ENCODE results near the gene GATD1.

GATD1 gene

GRCh38 chr11:812390-812789 is 35.1 kb upstream of the GATD1 start:
- DNase-seq (ENCODE audit: low read depth in 2 of 2): no peak

DNA sequence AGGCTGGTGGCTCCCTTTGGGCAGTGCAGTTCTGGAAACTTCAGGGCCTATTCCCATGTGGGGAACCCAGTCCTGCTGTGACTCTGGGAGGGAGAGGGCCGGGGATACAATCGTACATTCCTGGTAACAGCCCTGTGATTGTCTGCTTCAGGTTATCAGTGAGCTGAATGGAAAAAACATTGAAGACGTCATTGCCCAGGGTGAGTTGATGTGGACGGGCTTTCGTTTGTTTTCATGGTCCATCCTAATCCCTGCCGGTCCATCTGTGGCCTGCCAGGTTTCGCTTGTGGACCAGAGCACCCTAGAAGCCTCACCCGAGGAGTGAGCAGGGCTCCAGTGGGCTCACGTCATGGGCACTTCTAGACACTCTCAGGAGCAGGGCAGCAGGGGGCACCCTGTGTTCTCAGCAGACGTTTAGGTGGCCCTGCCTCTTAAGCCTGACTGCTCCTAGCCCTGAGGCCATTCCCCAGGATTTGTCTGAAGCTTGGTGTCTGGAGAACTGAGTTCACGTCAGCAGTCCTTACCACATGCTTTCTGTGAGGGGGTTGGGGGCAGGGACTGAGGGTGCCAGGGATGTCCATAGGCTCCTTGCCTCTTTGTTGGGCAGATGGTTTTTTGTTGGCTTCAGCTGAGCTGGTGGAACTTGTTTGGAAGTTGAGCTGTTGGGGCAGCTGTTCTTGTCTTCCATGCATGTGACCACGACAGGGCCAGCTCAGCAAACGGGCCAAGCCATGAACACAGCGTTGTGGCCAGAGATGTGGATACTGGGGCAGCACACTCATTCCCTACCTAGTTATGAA is 34.4 kb upstream of the GATD1 start:
- DNase-seq (ENCODE audit: low read depth in 2 of 2): no peak

GRCh38 chr11:810040-810567 is 32.8 kb upstream of the GATD1 start:
- DNase-seq (ENCODE audit: low read depth in 2 of 2): no peak

DNA sequence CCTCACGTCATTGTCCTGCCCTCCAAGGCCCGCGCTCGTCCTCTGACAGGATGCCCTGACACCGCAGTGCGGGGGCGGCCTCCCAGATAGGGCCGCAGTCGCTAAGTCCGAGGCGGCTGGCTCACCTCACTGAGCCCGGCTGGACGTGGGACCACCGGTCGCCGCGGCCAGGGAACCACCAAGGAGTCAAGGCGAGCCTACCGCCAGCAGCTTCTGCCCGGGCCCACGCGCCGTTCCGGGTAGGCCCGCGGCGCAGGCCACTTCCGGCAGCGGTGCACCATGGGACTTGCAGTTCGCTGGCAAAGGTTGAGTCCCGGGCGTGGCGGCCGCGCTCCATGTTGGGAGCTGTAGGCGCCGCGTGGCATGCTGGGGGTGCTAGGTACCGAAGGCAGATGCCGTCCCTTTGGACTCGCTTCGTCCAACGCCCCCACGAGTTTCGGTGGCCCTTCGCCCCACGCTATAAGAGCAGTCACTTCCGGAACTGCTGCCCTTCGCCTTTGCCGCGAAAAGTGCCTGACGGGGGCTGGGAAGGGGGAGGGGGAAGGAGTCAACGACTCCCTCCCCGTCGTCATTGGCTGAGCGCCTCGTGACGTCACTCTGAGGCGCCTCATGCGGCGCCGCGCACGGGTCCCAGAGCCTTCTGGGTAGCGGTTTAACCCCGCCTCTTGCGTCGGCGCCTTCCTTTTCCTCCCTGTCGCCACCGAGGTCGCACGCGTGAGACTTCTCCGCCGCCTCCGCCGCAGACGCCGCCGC is 32.2 kb upstream of the GATD1 start, which contains the start of gene RPLP2:
Gene RPLP2 (plus strand): TSS at position 681 of the 753 bp plus-strand sequence. CDS start 268 bp downstream, outside the sequence.
- peak; percentile 95 to 97 for DNase-seq (ENCODE audit: low read depth in 2 of 2)

GRCh38 chr11:808427-809286 is 31.4 kb upstream of the GATD1 start:
- no peak for DNase-seq (ENCODE audit: low read depth in 2 of 2)

DNA sequence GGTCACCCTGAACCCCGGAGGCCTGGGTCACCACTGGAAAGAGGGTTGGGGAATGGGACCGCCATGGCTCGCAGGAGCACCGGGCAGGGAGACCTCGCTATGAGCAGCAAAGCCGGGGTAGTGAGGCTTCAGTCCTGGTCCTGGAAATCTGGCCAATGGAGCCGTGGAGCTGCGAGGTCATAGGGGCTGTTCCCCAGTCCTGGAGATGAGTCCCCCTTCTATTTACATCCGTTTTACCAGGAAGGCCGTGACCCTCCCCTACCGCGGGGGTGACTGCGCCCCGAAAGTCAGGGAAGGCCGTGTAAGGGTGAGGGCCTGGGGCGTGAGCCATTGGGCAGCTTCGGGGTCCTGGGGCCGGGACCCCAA is 27.3 kb upstream of the GATD1 start:
- no peak for DNase-seq (ENCODE audit: low read depth in 2 of 2)

DNA sequence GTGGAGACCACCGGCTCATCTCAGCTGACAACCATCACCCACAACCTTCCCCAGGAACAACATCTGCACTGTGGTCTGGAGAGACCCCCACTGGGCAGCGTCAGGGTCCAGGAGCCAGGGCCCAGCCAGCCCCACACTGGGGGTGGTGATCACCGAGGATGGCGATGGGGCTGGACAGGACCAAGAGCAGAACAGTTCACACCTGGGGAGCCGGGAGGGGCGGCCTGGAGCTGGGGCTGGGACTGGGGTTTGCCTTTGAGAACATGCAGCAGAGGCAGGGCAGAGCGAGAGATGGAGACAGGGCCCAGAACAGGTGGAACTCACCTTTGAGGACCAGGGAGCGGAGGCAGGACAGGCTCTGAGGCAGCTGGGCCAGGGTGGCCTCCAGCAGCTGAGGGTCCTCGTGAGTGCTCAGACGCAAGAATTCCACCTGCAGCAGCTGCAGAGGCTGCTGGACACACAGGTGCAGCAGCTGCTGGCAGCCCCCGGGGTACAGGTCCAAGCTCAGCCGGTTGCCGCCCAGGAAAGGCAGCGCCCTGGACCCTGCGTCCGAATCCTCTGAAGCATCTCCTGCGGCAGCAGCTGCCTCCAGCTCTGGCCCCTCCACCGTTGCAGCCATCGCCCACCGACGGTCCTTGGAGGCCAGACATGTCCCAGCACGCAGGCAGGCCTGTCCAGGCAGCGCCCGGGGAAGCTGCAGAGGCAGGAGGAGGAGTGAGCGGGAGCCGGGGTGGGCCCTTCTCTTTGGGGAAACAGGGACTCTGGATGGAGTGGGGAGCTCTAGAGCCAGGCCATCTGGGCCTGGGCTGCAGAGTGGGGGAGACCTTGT is 26.7 kb upstream of the GATD1 start:
- no peak for DNase-seq (ENCODE audit: low read depth in 2 of 2)

GRCh38 chr11:803467-803742 is 26.1 kb upstream of the GATD1 start:
- no peak for DNase-seq (ENCODE audit: low read depth in 2 of 2)

- no peak for DNase-seq (ENCODE audit: low read depth in 2 of 2)
Observed at GRCh38 chr11:802693-803466, 25.6 kb upstream of the GATD1 start.

DNA sequence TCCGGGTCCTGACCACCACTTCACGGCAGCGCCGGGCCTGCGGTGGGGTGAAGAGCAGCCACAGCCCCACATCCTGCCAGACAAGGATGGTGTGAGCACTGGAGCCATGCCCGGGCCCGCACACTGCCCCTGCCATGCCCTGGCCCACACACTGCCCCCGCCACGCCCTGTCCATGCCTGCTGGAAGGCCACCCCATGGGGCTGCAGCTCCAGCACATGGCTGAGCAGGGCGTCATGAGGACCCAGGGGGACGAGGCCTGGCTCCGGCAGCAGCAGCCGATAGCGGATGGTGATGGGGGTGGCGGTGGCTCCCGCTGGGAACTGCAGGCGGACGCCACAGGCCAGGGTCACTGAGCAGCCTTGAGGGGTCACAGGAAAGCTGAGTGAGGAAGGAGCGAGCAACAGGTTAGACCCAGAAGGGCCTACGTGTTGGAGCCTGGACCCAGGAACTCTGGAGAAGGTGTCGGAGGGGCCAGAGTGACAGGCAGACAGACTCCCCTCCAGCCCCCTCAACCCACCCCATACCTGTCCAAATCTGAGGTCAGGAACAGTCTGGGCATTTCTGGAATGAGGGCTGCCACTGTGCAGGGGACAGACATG is 24.8 kb upstream of the GATD1 start:
- no peak for DNase-seq (ENCODE audit: low read depth in 2 of 2)

- DNase-seq (ENCODE audit: low read depth in 2 of 2): no peak
Observed at GRCh38 chr11:801097-801780, 24.0 kb upstream of the GATD1 start.

DNA sequence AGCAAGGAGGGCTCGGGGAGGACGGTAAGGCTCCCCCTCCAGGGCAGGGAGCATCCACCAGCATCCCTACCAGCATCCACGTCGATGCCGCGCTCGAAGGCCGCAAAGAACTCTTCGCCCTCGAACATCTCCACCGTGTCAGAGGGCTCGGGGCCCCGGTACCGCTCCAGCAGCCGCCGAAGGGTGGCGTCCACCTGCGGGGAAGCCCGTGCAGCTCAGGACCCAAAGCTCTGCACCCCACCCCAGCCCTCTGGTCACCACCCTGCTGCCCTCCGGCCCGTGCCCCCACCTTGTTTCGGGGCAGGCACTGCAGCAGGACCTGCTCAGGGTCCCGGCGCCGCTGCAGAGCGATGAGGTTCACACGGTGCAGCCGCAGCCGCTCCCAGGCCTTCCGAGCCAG is 23.2 kb upstream of the GATD1 start:
- no peak for DNase-seq (ENCODE audit: low read depth in 2 of 2)

GRCh38 chr11:799641-800316 is 22.5 kb upstream of the GATD1 start:
- DNase-seq (ENCODE audit: low read depth in 2 of 2): no peak

- peak; percentile 72 to 78 for DNase-seq (ENCODE audit: low read depth in 2 of 2)
Observed at GRCh38 chr11:798093-798713, 20.9 kb upstream of the GATD1 start, which contains the start of gene SLC25A22. TSS of gene SLC25A22 (minus strand) at chr11:798281. CDS start at chr11:795006, 3,275 bp downstream.

- DNase-seq (ENCODE audit: low read depth in 2 of 2): peak in 1 of 2 donors; percentile 43
Observed at GRCh38 chr11:797296-798092, 20.2 kb upstream of the GATD1 start.

GRCh38 chr11:796565-797295 is 19.4 kb upstream of the GATD1 start:
- DNase-seq (ENCODE audit: low read depth in 2 of 2): no peak

All from stimulated activated CD8-positive, alpha-beta memory T cell treated with anti-CD3 and anti-CD28 coated beads, Interleukin-7, amount 100 ng/mL, for 1 hour (primary cell).